ENCODE data around the gene TMEM138. TPM values are rescaled to one million over a fixed set of nuclear protein-coding genes. Genes with fewer than 3 reads are reported as not detected.

Gene TMEM138
- total RNA-seq, 4 donors from 2014 or later, result 9.4 to 18.4 (median 13.9) TPM

DNA sequence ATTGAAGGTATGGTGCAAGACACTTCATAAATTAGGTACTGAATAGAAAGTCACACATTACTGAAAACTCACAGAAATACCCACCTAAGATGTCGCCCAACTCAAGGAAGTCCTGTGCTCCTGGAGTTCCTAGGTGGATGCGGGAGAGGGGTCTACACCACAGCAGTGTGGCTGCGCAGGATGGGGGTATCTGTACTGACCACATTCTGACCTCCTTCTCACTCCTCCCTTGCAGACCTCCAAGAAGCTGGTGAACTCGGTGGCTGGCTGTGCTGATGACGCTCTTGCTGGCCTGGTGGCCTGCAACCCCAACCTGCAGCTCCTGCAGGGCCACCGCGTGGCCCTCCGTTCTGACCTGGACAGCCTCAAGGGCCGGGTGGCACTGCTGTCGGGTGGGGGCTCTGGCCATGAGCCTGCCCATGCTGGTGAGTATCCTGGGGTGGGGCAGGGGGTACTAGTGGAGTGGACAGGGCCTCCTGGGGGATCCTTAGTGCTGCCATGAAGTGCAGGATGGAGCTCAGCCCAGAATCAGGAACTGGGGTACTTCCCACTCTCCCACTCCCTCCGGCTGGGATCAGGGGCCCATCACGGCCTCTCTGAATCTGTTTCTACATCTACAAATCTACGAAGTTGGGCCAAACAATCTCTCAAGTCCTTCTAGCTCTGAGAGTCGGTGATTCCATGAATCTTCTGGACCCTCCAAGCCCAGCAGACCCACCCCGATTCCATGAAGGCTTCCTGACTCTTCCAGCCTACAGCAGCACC lies 24.3 kb upstream of the TMEM138 start:
- no peak for ATAC-seq

DNA sequence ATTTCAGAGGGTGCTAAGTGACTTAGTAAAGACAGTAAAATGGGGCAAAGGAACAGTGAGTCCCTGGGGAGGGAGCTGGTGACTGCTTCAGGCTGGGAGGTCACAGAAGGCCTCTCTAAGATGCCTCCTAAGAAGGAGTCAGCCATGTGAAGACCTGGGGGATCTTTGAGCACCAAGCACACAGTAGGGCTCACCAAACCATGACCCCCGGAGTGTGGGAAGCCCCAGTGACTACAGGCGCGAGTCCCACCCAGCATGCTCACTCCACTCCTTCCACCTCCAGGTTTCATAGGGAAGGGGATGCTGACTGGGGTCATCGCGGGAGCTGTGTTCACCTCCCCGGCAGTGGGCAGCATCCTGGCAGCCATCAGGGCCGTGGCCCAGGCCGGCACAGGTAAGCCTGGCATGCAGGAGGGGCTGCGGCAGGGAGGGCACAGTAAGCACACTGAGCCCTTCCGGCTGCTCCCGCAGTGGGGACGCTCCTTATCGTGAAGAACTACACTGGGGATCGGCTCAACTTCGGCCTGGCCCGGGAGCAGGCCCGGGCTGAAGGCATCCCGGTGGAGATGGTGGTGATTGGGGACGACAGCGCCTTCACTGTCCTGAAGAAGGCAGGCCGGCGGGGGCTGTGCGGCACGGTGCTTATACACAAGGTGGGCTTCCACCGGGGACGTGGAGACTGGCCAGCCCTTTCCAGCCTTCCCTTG lies 23.2 kb upstream of the TMEM138 start:
- no peak for TF ChIP-seq POLR2A (IDR thresholded peaks at IDR 0.05)
- TF ChIP-seq, protein P1, sequence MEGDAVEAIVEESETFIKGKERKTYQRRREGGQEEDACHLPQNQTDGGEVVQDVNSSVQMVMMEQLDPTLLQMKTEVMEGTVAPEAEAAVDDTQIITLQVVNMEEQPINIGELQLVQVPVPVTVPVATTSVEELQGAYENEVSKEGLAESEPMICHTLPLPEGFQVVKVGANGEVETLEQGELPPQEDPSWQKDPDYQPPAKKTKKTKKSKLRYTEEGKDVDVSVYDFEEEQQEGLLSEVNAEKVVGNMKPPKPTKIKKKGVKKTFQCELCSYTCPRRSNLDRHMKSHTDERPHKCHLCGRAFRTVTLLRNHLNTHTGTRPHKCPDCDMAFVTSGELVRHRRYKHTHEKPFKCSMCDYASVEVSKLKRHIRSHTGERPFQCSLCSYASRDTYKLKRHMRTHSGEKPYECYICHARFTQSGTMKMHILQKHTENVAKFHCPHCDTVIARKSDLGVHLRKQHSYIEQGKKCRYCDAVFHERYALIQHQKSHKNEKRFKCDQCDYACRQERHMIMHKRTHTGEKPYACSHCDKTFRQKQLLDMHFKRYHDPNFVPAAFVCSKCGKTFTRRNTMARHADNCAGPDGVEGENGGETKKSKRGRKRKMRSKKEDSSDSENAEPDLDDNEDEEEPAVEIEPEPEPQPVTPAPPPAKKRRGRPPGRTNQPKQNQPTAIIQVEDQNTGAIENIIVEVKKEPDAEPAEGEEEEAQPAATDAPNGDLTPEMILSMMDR (IDR thresholded peaks at IDR 0.05 in 4 of 5, conservative IDR thresholded peaks at IDR 0.05 in 1 of 5), result no peak
- DNase-seq (no peak), ATAC-seq (no peak)
- in situ Hi-C loops (cut with MboI; ENCODE audit: low sequenced_read_pairs in 4 of 4), result loop anchor here (5.0 kb wide), 1 partner anchor 48 kb away; no protein-coding TSS in a partner anchor
- peaks cover 2 to 6% of the 10 kb centered on the region in 2 donors for H3K4me1 ChIP-seq
- H3K9me3 ChIP-seq, result no peaks in the 10 kb centered on the region
- no peak overlapping the region for H3K27ac ChIP-seq
- no peaks in the 10 kb centered on the region for H3K27me3 ChIP-seq
- H3K4me3 ChIP-seq, result no peak overlapping the region
- H3K36me3 ChIP-seq, result peaks cover 0 to 16% of the 10 kb centered on the region in 2 donors
- intact Hi-C loops (cut with DNase I; ENCODE audit: low total_unique reads), result no loop called here

More for the DNA sequence above, 24.3 kb upstream of the TMEM138 start:
- Histone ChIP-seq H3K9me3 (no peaks in the 10 kb centered on the region), H3K4me3 (no peak overlapping the region), H3K4me1 (peaks cover 6 to 12% of the 10 kb centered on the region in 2 donors), H3K27ac (no peak overlapping the region), H3K27me3 (no peaks in the 10 kb centered on the region), H3K36me3 (peaks cover 0 to 16% of the 10 kb centered on the region in 2 donors)
- DNase-seq, result no peak
- intact Hi-C loops (cut with DNase I; ENCODE audit: low total_unique reads), result no loop called here
- no peak for TF ChIP-seq POLR2A (IDR thresholded peaks at IDR 0.05)
- TF ChIP-seq, protein P1 (IDR thresholded peaks at IDR 0.05 in 4 of 5, conservative IDR thresholded peaks at IDR 0.05 in 1 of 5), result no peak
- in situ Hi-C loops (cut with MboI; ENCODE audit: low sequenced_read_pairs in 4 of 4), result loop anchor here (5.0 kb wide), 1 partner anchor 49 kb away; no protein-coding TSS in a partner anchor

DNA sequence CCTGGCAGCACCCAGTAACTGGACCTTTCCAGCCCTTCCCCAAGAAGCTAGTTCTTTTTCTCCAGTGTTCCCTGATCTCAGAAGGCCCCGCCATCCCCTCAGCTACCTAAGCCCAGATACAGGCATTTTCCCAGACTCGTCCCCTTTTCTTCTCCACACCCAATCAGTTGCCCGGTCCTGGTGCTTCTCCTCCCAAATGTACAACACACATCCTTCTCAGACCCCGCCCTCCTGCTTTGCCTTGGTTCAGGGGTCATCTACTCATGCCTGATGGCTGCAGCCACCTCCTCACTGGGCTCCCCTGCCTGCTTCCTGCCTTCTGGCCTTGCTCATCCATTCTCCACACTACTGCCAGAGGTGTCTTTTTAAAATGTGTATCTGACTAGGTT lies 22.7 kb upstream of the TMEM138 start:
- in situ Hi-C loops (cut with MboI; ENCODE audit: low sequenced_read_pairs in 4 of 4), result loop anchor here (5.0 kb wide), 1 partner anchor 48 kb away; no protein-coding TSS in a partner anchor
- H3K27ac ChIP-seq, result no peak overlapping the region
- peaks cover 0 to 16% of the 10 kb centered on the region in 2 donors for H3K36me3 ChIP-seq
- ATAC-seq (no peak), DNase-seq (no peak)
- peaks cover 0 to 5% of the 10 kb centered on the region in 2 donors for H3K4me1 ChIP-seq
- no peak overlapping the region for H3K4me3 ChIP-seq
- intact Hi-C loops (cut with DNase I; ENCODE audit: low total_unique reads), result no loop called here
- no peaks in the 10 kb centered on the region for H3K9me3 ChIP-seq
- H3K27me3 ChIP-seq, result no peaks in the 10 kb centered on the region
- TF ChIP-seq POLR2A (IDR thresholded peaks at IDR 0.05), result no peak
- TF ChIP-seq, protein P1 (IDR thresholded peaks at IDR 0.05 in 4 of 5, conservative IDR thresholded peaks at IDR 0.05 in 1 of 5), result no peak

DNA sequence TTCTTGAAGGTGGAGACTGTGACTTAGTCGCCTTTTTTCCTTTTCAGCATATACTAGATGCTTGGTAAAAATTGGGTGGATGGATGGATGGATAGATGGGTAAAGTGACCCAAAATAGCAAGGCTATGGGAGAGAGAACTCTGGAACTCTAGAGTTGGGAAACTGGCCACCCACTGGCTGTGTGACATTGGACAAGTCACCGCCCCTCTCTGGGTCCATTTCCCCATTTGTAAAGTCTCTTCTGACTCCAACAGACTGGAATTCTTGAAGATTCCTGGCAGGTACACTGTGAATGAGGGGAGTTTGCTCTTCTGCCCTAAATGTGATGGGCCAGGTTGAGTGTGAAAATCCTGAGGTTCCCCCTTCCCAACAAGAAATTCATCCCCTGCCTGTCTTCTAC lies 21.2 kb upstream of the TMEM138 start:
- in situ Hi-C loops (cut with MboI; ENCODE audit: low sequenced_read_pairs in 4 of 4), result no loop called here
- Histone ChIP-seq H3K27ac (no peak overlapping the region), H3K4me3 (no peak overlapping the region), H3K9me3 (no peaks in the 10 kb centered on the region), H3K4me1 (no peaks in the 10 kb centered on the region), H3K36me3 (peaks cover 0 to 16% of the 10 kb centered on the region in 2 donors), H3K27me3 (no peaks in the 10 kb centered on the region)
- no peak for DNase-seq
- intact Hi-C loops (cut with DNase I; ENCODE audit: low total_unique reads), result no loop called here
- no peak for TF ChIP-seq POLR2A (IDR thresholded peaks at IDR 0.05)
- TF ChIP-seq, protein P1 (IDR thresholded peaks at IDR 0.05 in 4 of 5, conservative IDR thresholded peaks at IDR 0.05 in 1 of 5), result no peak
- ATAC-seq, result no peak

All from gastrocnemius medialis (tissue), 4 donors.